Parathyroid adenoma (tissue), 2 donors: Measurements from ENCODE around the gene GRB7.

Source experiments
- H2AFZ ChIP-seq: fragments of 300-600 bp; sonication (generic); one replicate; pipeline ENCODE4 v1.7.0; 2017; ENCODE audit warnings: antibody characterized with exemption, mild to moderate bottlenecking
- H3K27ac ChIP-seq: fragments of 300-600 bp; sonication (generic); one replicate; pipeline ENCODE4 v1.7.0; 2017
- H3K27me3 ChIP-seq: fragments of 300-600 bp; sonication (generic); one replicate; pipeline ENCODE4 v1.7.0; 2017; ENCODE audit warnings: low read length; ENCODE audit not compliant: control insufficient read depth, insufficient read depth
- H3K36me3 ChIP-seq: fragments of 300-600 bp; sonication (generic); one replicate; pipeline ENCODE4 v1.7.0; 2017; ENCODE audit warnings: low read length; ENCODE audit not compliant: control insufficient read depth, insufficient read depth
- H3K4me1 ChIP-seq: fragments of 300-600 bp; sonication (generic); one replicate; pipeline ENCODE4 v1.7.0; 2017; ENCODE audit warnings: control low read depth
- H3K4me2 ChIP-seq: fragments of 300-600 bp; sonication (generic); one replicate; pipeline ENCODE4 v1.7.0; 2017; ENCODE audit warnings: low read length
- H3K4me3 ChIP-seq: fragments of 300-600 bp; sonication (generic); one replicate; pipeline ENCODE4 v1.7.0; 2017; ENCODE audit warnings: low read depth, low read length
- H3K79me2 ChIP-seq: fragments of 300-600 bp; sonication (generic); one replicate; pipeline ENCODE4 v1.7.0; 2017; ENCODE audit warnings: control low read depth
- H3K9ac ChIP-seq: fragments of 300-600 bp; sonication (generic); one replicate; pipeline ENCODE4 v1.7.0; 2017; ENCODE audit warnings: mild to moderate bottlenecking
- H3K9me3 ChIP-seq: fragments of 300-600 bp; sonication (generic); one replicate; pipeline ENCODE4 v1.7.0; 2017; ENCODE audit warnings: low read length; ENCODE audit not compliant: control insufficient read depth
- CTCF ChIP-seq: fragments of 300-600 bp; sonication (generic); IDR thresholded peaks from one replicate; pipeline ENCODE4 v1.7.0; 2017; ENCODE audit warnings: antibody characterized with exemption, mild to moderate bottlenecking
- donor health status: primary hyperparathyroidism.

The GRB7 gene

GRCh38 chr17:39792526-39793221 lies 54.9 kb downstream of the GRB7 start:
- Histone ChIP-seq H2AFZ (no peak overlapping the region), H3K9me3 (no peaks in the 10 kb centered on the region), H3K4me1 (no peaks in the 10 kb centered on the region), H3K4me2 (no peak overlapping the region), H3K9ac (no peak overlapping the region), H3K36me3 (no peaks in the 10 kb centered on the region), H3K79me2 (no peaks in the 10 kb centered on the region), H3K27ac (no peak overlapping the region), H3K27me3 (no peaks in the 10 kb centered on the region), H3K4me3 (no peak overlapping the region)
- no peak for TF ChIP-seq CTCF

GRCh38 chr17:39793301-39793872 lies 55.6 kb downstream of the GRB7 start:
- Histone ChIP-seq H3K4me1 (no peaks in the 10 kb centered on the region), H3K36me3 (no peaks in the 10 kb centered on the region), H3K79me2 (no peaks in the 10 kb centered on the region), H2AFZ (no peak overlapping the region), H3K27ac (no peak overlapping the region), H3K9ac (no peak overlapping the region), H3K9me3 (no peaks in the 10 kb centered on the region), H3K4me3 (no peak overlapping the region), H3K27me3 (no peaks in the 10 kb centered on the region), H3K4me2 (no peak overlapping the region)
- TF ChIP-seq CTCF, result no peak

- H3K4me3 ChIP-seq, result no peak overlapping the region
- H3K4me2 ChIP-seq, result no peak overlapping the region
- no peaks in the 10 kb centered on the region for H3K36me3 ChIP-seq
- H3K9me3 ChIP-seq, result no peaks in the 10 kb centered on the region
- H3K9ac ChIP-seq, result no peak overlapping the region
- no peak overlapping the region for H2AFZ ChIP-seq
- no peak overlapping the region for H3K27ac ChIP-seq
- no peaks in the 10 kb centered on the region for H3K79me2 ChIP-seq
- no peaks in the 10 kb centered on the region for H3K4me1 ChIP-seq
- no peak for TF ChIP-seq CTCF
- H3K27me3 ChIP-seq, result no peaks in the 10 kb centered on the region
These were observed 56.7 kb downstream of the GRB7 start for GRCh38 chr17:39794249-39794970.
